Measurements from ENCODE around the gene APOC4.

The APOC4 gene

DNA sequence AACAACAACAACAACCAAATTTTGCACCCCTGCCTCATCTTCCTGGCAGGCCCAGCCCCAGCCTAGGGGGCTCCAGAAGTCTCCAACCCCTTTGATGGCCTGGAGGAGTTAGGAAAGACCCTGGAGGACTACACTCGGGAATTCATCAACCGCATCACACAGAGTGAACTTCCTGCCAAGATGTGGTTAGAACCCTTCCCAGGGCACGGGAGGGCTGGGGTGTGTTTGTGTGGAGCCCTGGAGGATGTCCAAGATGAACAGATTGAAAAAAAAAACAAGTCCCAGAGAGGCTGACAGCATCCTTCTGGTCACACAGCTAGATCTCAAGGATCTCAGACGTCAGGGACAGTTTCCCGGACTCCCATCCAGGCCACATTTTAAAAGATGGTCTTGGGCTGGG is 14.3 kb upstream of the APOC4 start:
- DNase-seq (ENCODE audit: extremely low read depth, insufficient read length): no peak
- TF ChIP-seq, protein P1, sequence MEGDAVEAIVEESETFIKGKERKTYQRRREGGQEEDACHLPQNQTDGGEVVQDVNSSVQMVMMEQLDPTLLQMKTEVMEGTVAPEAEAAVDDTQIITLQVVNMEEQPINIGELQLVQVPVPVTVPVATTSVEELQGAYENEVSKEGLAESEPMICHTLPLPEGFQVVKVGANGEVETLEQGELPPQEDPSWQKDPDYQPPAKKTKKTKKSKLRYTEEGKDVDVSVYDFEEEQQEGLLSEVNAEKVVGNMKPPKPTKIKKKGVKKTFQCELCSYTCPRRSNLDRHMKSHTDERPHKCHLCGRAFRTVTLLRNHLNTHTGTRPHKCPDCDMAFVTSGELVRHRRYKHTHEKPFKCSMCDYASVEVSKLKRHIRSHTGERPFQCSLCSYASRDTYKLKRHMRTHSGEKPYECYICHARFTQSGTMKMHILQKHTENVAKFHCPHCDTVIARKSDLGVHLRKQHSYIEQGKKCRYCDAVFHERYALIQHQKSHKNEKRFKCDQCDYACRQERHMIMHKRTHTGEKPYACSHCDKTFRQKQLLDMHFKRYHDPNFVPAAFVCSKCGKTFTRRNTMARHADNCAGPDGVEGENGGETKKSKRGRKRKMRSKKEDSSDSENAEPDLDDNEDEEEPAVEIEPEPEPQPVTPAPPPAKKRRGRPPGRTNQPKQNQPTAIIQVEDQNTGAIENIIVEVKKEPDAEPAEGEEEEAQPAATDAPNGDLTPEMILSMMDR (IDR thresholded peaks at IDR 0.05; ENCODE audit: insufficient read depth, low read length, poor library complexity, severe bottlenecking): no peak
- no peaks in the 10 kb centered on the region for H3K36me3 ChIP-seq (ENCODE audit: control insufficient read depth, insufficient read depth, low read length)
- peaks cover 1% of the 10 kb centered on the region; the same call in 1 of the 2 replicates for H3K27me3 ChIP-seq (replicated peaks; ENCODE audit: control insufficient read depth, insufficient read depth, low read length)
- no peak overlapping the region for H3K4me3 ChIP-seq (replicated peaks; ENCODE audit: low read depth, low read length)

DNA sequence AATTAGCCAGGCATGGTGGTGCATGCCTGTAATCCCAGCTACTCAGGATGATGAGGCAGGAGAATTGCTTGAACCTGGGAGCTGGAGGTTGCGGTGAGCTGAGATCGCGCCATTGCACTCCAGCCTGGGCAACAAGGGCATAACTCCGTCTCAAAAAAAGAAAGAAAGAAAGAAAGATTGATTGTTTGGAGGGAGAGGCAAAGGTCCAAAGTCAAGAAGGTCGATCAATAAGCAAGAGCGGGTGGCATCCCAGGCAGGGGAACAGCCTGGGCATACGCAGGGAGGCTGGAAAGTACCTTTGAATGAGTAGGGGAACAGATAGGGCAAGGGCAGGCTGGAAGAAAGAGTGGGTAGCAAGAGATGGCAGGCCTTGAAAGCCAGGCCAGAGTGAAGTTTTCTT is 11.9 kb upstream of the APOC4 start:
- Histone ChIP-seq H3K4me3 (replicated peaks; ENCODE audit: low read depth, low read length) (no peak overlapping the region), H3K36me3 (ENCODE audit: control insufficient read depth, insufficient read depth, low read length) (no peaks in the 10 kb centered on the region), H3K27me3 (replicated peaks; ENCODE audit: control insufficient read depth, insufficient read depth, low read length) (no peaks in the 10 kb centered on the region; the same call in 1 of the 2 replicates)
- TF ChIP-seq, protein P1 (IDR thresholded peaks at IDR 0.05; ENCODE audit: insufficient read depth, low read length, poor library complexity, severe bottlenecking): no peak
- no peak for DNase-seq (ENCODE audit: extremely low read depth, insufficient read length)

DNA sequence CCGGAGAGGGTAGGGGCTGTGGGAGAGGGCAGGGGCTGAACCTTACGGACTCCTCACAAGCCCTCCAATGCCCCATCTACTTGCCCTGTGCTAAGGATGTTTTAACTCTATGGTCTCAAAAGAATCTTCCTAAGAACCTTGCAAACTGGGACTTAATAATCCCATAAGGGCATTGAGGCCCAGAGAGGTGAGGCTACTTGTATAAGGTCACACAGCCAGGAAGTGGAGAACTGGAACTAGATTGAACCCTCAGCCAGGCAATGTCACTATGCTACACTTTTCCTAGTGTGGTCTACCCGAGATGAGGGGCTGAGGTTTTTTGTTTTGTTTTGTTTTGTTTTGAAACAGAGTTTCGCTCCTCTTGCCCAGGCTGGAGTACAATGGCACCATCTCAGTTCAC is 10.5 kb upstream of the APOC4 start:
- H3K36me3 ChIP-seq (ENCODE audit: control insufficient read depth, insufficient read depth, low read length): no peaks in the 10 kb centered on the region
- no peak for DNase-seq (ENCODE audit: extremely low read depth, insufficient read length)
- no peak overlapping the region for H3K4me3 ChIP-seq (replicated peaks; ENCODE audit: low read depth, low read length)
- peaks cover 1% of the 10 kb centered on the region; the same call in 1 of the 2 replicates for H3K27me3 ChIP-seq (replicated peaks; ENCODE audit: control insufficient read depth, insufficient read depth, low read length)
- TF ChIP-seq, protein P1 (IDR thresholded peaks at IDR 0.05; ENCODE audit: insufficient read depth, low read length, poor library complexity, severe bottlenecking): no peak

DNA sequence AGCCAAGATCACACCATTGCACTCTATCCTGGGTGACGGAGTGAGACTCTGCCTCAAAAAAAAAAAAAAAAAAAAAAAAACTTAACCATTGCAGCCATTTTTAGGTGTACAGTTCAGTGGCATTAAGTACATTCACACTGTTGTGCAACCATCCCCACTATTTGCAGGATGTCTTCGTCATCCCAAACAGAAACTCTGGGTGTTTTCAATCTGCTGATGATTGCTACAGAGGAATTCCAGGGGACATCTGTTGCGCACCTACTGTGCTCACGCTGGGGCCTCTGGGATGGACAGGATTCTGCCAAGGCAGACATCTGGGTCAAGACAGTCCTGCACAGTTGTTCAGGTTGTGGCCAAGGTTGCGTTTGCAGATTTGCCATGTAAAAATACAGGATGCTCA is 2.4 kb upstream of the APOC4 start:
- Histone ChIP-seq H3K4me3 (replicated peaks; ENCODE audit: low read depth, low read length) (no peak overlapping the region), H3K27me3 (replicated peaks; ENCODE audit: control insufficient read depth, insufficient read depth, low read length) (peaks cover 1% of the 10 kb centered on the region; the same call in 1 of the 2 replicates), H3K36me3 (ENCODE audit: control insufficient read depth, insufficient read depth, low read length) (no peaks in the 10 kb centered on the region)
- no peak for DNase-seq (ENCODE audit: extremely low read depth, insufficient read length)
- TF ChIP-seq, protein P1 (IDR thresholded peaks at IDR 0.05; ENCODE audit: insufficient read depth, low read length, poor library complexity, severe bottlenecking): no peak

DNA sequence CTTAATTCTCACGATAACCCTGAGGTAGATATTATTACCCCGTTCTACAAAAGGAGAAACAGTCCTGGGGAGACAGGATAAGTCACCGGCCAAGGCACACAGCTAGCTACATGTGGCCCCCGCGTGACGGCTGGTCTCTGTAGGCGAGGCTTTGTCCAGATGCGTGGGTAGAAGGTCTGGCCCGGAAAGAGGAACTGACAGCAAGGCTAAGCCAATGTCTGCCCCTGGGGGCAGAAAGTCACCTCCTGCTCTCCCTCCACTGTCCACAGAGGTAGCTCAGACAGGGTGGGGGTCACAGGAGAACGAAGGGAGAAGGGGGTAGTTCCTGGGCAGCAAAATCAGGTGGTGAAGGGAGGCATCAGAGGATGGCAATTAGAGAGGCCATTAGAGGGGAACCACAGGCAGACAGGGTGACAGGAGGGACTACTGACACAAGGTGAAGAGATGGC is 1.8 kb downstream of the APOC4 start:
- no peaks in the 10 kb centered on the region for H3K36me3 ChIP-seq (ENCODE audit: control insufficient read depth, insufficient read depth, low read length)
- H3K4me3 ChIP-seq (replicated peaks; ENCODE audit: low read depth, low read length): no peak overlapping the region
- DNase-seq (ENCODE audit: extremely low read depth, insufficient read length): peak; percentile 59
- TF ChIP-seq, protein P1 (IDR thresholded peaks at IDR 0.05; ENCODE audit: insufficient read depth, low read length, poor library complexity, severe bottlenecking): peak; percentile 25
- no peaks in the 10 kb centered on the region for H3K27me3 ChIP-seq (replicated peaks; ENCODE audit: control insufficient read depth, insufficient read depth, low read length)

DNA sequence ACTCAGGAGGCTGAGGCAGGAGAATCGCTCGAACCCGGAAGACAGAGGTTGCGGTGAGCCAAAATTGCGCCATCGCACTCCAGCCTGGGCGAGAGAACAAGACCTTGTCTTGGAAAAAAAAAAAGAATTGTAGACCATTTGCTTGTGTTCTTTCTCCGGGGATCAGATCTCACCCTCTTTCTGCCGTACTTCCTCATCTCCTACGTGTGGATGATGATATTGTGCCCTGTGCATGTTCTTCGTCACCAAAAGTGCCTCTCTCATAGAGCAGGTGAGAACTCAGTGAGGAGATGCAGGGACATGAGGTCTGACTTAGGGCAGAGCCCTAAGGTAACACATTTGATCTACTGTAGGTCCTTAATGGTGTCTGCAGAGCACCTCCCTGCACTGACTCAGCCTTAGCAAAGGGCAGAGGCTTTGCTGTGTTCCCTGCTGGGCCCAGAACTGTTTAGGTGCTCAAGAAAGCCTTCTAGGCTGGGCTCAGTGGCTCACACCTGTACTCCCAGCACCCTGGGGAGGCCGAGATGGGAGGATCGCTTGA is 5.1 kb downstream of the APOC4 start:
- TF ChIP-seq, protein P1 (IDR thresholded peaks at IDR 0.05; ENCODE audit: insufficient read depth, low read length, poor library complexity, severe bottlenecking): no peak
- no peak for DNase-seq (ENCODE audit: extremely low read depth, insufficient read length)
- H3K36me3 ChIP-seq (ENCODE audit: control insufficient read depth, insufficient read depth, low read length): no peaks in the 10 kb centered on the region
- no peak overlapping the region for H3K4me3 ChIP-seq (replicated peaks; ENCODE audit: low read depth, low read length)
- H3K27me3 ChIP-seq (replicated peaks; ENCODE audit: control insufficient read depth, insufficient read depth, low read length): no peaks in the 10 kb centered on the region
